Vagina (tissue), 2 donors: Measurements from ENCODE around the gene SIGLEC12. TPM values are rescaled to one million over a fixed set of nuclear protein-coding genes. Genes with fewer than 3 reads are reported as not detected.

Source experiments
- DNase-seq, 2 donors: peaks; one replicate each; pipeline ENCODE4 v3.0.0-alpha.2; 2017; ENCODE audit errors: extremely low spot score in 2 of 2
- H3K27ac ChIP-seq: fragments of 200-600 bp; sonication (generic); one replicate; pipeline ENCODE4 v1.5.1; 2019
- H3K27me3 ChIP-seq: fragments of 200-600 bp; sonication (generic); one replicate; pipeline ENCODE4 v1.5.1; 2019
- H3K36me3 ChIP-seq, 2 donors: fragments of 200-600 bp; sonication (generic); one replicate each; pipeline ENCODE4 v1.5.1; 2017 to 2019
- H3K4me1 ChIP-seq: fragments of 200-600 bp; sonication (generic); one replicate; pipeline ENCODE4 v1.5.1; 2019
- H3K4me3 ChIP-seq, 2 donors: fragments of 200-600 bp; sonication (generic); 1 replicate in 1 of 2; 2 replicates in 1 of 2; pipeline ENCODE4 v1.5.1; 2016 to 2019
- H3K9me3 ChIP-seq: fragments of 200-600 bp; sonication (generic); one replicate; pipeline ENCODE4 v1.5.1; 2019
- CTCF ChIP-seq, 3 experiments: fragments of 450-650 bp in 2 of 3; fragments of 200-600 bp in 1 of 3; sonication (generic) in 1 of 3; IDR thresholded peaks; one replicate each; pipeline ENCODE4 v1.5.1; 2017 to 2019; ENCODE audit warnings: antibody characterized with exemption in 3 of 3, mild to moderate bottlenecking in 2 of 3, moderate library complexity in 2 of 3
- POLR2A ChIP-seq, 2 donors: fragments of 450-650 bp; IDR thresholded peaks; one replicate each; pipeline ENCODE4 v1.6.1; 2017; ENCODE audit warnings: antibody characterized with exemption in 2 of 2, mild to moderate bottlenecking in 2 of 2, moderate library complexity in 2 of 2
- POLR2AphosphoS5 ChIP-seq, 2 donors: sonication (generic); formaldehyde crosslinking; IDR thresholded peaks; one replicate each; pipeline ENCODE4 v1.9.0; 2017; ENCODE audit warnings: antibody characterized with exemption in 2 of 2, mild to moderate bottlenecking in 2 of 2, low read depth in 1 of 2; ENCODE audit not compliant: insufficient read depth in 1 of 2
- intact Hi-C: fragments of 100-400 bp; cut with DNase I; formaldehyde crosslinking; loops from one replicate; pipeline ENCODE4 v1.15.1; 2023
- total RNA-seq: library from RNA; depleted of rRNA; stranded (reverse); fragments of >200 nt; gene quantifications from one replicate; pipeline ENCODE4 v1.2.3, GENCODE V29; 2016

SIGLEC12 gene
- total RNA-seq, 1 donor from 2014 or later: not detected

- no peaks in the 10 kb centered on the region for H3K27me3 ChIP-seq
- no peak for DNase-seq
- H3K9me3 ChIP-seq: no peaks in the 10 kb centered on the region
- H3K27ac ChIP-seq: no peak overlapping the region
- intact Hi-C loops: loop anchor here (10.0 kb wide), 1 partner anchor 314 kb away; no protein-coding TSS in a partner anchor
- H3K36me3 ChIP-seq: no peaks in the 10 kb centered on the region
- H3K4me3 ChIP-seq: no peak overlapping the region
- H3K4me1 ChIP-seq: no peaks in the 10 kb centered on the region
- TF ChIP-seq POLR2AphosphoS5 (IDR thresholded peaks at IDR 0.05; ENCODE audit: insufficient read depth in 1 of 2, low read depth in 1 of 2) (no peak), CTCF (IDR thresholded peaks at IDR 0.05) (no peak), POLR2A (IDR thresholded peaks at IDR 0.05) (no peak)
These were observed 30.6 kb downstream of the SIGLEC12 start for GRCh38 chr19:51470966-51471365.

GRCh38 chr19:51469629-51470028, 32.0 kb downstream of the SIGLEC12 start:
- H3K36me3 ChIP-seq: no peaks in the 10 kb centered on the region
- TF ChIP-seq POLR2AphosphoS5 (IDR thresholded peaks at IDR 0.05; ENCODE audit: insufficient read depth in 1 of 2, low read depth in 1 of 2) (no peak), POLR2A (IDR thresholded peaks at IDR 0.05) (no peak), CTCF (IDR thresholded peaks at IDR 0.05) (no peak)
- no peak overlapping the region for H3K27ac ChIP-seq
- intact Hi-C loops: loop anchor here (5.0 to 10.0 kb wide), 2 partner anchors 193 to 315 kb away; no protein-coding TSS in a partner anchor
- no peaks in the 10 kb centered on the region for H3K9me3 ChIP-seq
- no peaks in the 10 kb centered on the region for H3K27me3 ChIP-seq
- no peak overlapping the region for H3K4me3 ChIP-seq
- no peaks in the 10 kb centered on the region for H3K4me1 ChIP-seq
- no peak for DNase-seq

- intact Hi-C loops: loop anchor here (5.0 kb wide), 1 partner anchor 193 kb away; no protein-coding TSS in a partner anchor
- no peak overlapping the region for H3K4me3 ChIP-seq
- TF ChIP-seq POLR2AphosphoS5 (IDR thresholded peaks at IDR 0.05; ENCODE audit: insufficient read depth in 1 of 2, low read depth in 1 of 2) (no peak), POLR2A (IDR thresholded peaks at IDR 0.05) (no peak), CTCF (IDR thresholded peaks at IDR 0.05) (no peak)
These were observed 32.4 kb downstream of the SIGLEC12 start for GRCh38 chr19:51469162-51469561.

GRCh38 chr19:51468545-51468920, 33.1 kb downstream of the SIGLEC12 start:
- no peak overlapping the region for H3K27ac ChIP-seq
- no peaks in the 10 kb centered on the region for H3K27me3 ChIP-seq
- no peaks in the 10 kb centered on the region for H3K9me3 ChIP-seq
- intact Hi-C loops: loop anchor here (5.0 kb wide), 1 partner anchor 194 kb away; no protein-coding TSS in a partner anchor
- DNase-seq: no peak
- no peak overlapping the region for H3K4me3 ChIP-seq
- no peaks in the 10 kb centered on the region for H3K36me3 ChIP-seq
- H3K4me1 ChIP-seq: no peaks in the 10 kb centered on the region
- no peak for TF ChIP-seq POLR2A (IDR thresholded peaks at IDR 0.05)
- TF ChIP-seq CTCF (IDR thresholded peaks at IDR 0.05): no peak
- no peak for TF ChIP-seq POLR2AphosphoS5 (IDR thresholded peaks at IDR 0.05; ENCODE audit: insufficient read depth in 1 of 2, low read depth in 1 of 2)

More at GRCh38 chr19:51469162-51469561, 32.4 kb downstream of the SIGLEC12 start:
- Histone ChIP-seq H3K27ac (no peak overlapping the region), H3K27me3 (no peaks in the 10 kb centered on the region), H3K4me1 (no peaks in the 10 kb centered on the region), H3K36me3 (no peaks in the 10 kb centered on the region), H3K9me3 (no peaks in the 10 kb centered on the region)
- DNase-seq: no peak

- Histone ChIP-seq H3K9me3 (no peaks in the 10 kb centered on the region), H3K27ac (no peak overlapping the region), H3K4me1 (no peaks in the 10 kb centered on the region), H3K36me3 (no peaks in the 10 kb centered on the region), H3K27me3 (no peaks in the 10 kb centered on the region), H3K4me3 (no peak overlapping the region)
- DNase-seq: no peak
- TF ChIP-seq POLR2AphosphoS5 (IDR thresholded peaks at IDR 0.05; ENCODE audit: insufficient read depth in 1 of 2, low read depth in 1 of 2): no peak
- TF ChIP-seq CTCF (IDR thresholded peaks at IDR 0.05): no peak
- no peak for TF ChIP-seq POLR2A (IDR thresholded peaks at IDR 0.05)
- intact Hi-C loops: loop anchor here (5.0 kb wide), 1 partner anchor 194 kb away; no protein-coding TSS in a partner anchor
These were observed 33.6 kb downstream of the SIGLEC12 start for GRCh38 chr19:51467864-51468544.
